Measurements from ENCODE around the gene NTM.

- TF ChIP-seq, protein P1, sequence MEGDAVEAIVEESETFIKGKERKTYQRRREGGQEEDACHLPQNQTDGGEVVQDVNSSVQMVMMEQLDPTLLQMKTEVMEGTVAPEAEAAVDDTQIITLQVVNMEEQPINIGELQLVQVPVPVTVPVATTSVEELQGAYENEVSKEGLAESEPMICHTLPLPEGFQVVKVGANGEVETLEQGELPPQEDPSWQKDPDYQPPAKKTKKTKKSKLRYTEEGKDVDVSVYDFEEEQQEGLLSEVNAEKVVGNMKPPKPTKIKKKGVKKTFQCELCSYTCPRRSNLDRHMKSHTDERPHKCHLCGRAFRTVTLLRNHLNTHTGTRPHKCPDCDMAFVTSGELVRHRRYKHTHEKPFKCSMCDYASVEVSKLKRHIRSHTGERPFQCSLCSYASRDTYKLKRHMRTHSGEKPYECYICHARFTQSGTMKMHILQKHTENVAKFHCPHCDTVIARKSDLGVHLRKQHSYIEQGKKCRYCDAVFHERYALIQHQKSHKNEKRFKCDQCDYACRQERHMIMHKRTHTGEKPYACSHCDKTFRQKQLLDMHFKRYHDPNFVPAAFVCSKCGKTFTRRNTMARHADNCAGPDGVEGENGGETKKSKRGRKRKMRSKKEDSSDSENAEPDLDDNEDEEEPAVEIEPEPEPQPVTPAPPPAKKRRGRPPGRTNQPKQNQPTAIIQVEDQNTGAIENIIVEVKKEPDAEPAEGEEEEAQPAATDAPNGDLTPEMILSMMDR (IDR thresholded peaks at IDR 0.05; ENCODE audit: poor library complexity) = no peak
- no peak for TF ChIP-seq EZH2phosphoT487 (IDR thresholded peaks at IDR 0.05; ENCODE audit: low read depth, severe bottlenecking, unreplicated experiment)
- no peak for TF ChIP-seq EZH2 (IDR thresholded peaks at IDR 0.05; ENCODE audit: borderline replicate concordance)
Observed at GRCh38 chr11:131823772-131824171, 453.4 kb downstream of the NTM start.

All from hepatocyte (in vitro differentiated cells).